ENCODE data around the gene SMOC1. TPM values are rescaled to one million over a fixed set of nuclear protein-coding genes. Genes with fewer than 3 reads are reported as not detected.

Gene SMOC1
- total and polyA plus RNA-seq, 9 of the 15 experiments (the other 6 are each of a cell fraction or from before 2014, with no cell fraction given) = 0.04 TPM; not detected in 8

DNA sequence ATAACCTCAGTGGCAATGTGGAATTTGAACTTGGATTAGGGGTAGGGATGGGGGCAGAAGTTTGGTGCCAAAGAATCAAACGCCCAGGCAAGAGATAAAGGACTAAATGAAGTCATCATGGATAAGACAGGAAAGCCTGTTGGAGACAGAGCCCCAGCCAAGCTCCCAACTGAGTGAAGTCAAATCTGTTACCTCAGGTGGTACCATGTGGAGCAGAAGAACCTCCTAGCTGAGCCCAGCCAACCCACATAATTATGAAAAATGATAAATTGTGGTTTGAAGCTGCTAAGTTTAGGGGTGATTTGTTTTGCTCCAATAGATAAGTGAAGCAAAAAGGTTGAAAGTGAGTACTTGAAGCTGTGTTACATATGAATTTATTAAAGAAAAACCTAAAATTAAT, 66.1 kb downstream of the SMOC1 start (continued):
- TF ChIP-seq, protein P1, sequence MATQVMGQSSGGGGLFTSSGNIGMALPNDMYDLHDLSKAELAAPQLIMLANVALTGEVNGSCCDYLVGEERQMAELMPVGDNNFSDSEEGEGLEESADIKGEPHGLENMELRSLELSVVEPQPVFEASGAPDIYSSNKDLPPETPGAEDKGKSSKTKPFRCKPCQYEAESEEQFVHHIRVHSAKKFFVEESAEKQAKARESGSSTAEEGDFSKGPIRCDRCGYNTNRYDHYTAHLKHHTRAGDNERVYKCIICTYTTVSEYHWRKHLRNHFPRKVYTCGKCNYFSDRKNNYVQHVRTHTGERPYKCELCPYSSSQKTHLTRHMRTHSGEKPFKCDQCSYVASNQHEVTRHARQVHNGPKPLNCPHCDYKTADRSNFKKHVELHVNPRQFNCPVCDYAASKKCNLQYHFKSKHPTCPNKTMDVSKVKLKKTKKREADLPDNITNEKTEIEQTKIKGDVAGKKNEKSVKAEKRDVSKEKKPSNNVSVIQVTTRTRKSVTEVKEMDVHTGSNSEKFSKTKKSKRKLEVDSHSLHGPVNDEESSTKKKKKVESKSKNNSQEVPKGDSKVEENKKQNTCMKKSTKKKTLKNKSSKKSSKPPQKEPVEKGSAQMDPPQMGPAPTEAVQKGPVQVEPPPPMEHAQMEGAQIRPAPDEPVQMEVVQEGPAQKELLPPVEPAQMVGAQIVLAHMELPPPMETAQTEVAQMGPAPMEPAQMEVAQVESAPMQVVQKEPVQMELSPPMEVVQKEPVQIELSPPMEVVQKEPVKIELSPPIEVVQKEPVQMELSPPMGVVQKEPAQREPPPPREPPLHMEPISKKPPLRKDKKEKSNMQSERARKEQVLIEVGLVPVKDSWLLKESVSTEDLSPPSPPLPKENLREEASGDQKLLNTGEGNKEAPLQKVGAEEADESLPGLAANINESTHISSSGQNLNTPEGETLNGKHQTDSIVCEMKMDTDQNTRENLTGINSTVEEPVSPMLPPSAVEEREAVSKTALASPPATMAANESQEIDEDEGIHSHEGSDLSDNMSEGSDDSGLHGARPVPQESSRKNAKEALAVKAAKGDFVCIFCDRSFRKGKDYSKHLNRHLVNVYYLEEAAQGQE (IDR thresholded peaks at IDR 0.05; ENCODE audit: borderline replicate concordance) = no peak
- TF ChIP-seq, protein P1 (CRISPR knock-in tag; IDR thresholded peaks at IDR 0.05; ENCODE audit: low read depth) = no peak
- no peak for TF ChIP-seq NEUROD1 (IDR thresholded peaks at IDR 0.05; ENCODE audit: borderline replicate concordance, low read depth, low read length, partially characterized antibody)
- no peak for TF ChIP-seq ZBTB17 (CRISPR knock-in tag; IDR thresholded peaks at IDR 0.05)
- no peak for TF ChIP-seq GATA2 (CRISPR knock-in tag; IDR thresholded peaks at IDR 0.05)
- no peak for TF ChIP-seq MYC (IDR thresholded peaks at IDR 0.05; ENCODE audit: low read depth, low read length)
- no peak for TF ChIP-seq MYC (CRISPR knock-in tag; IDR thresholded peaks at IDR 0.05; ENCODE audit: borderline replicate concordance, low read depth)
- no peak for TF ChIP-seq DIDO1 (tag; IDR thresholded peaks at IDR 0.05; ENCODE audit: low read depth)
